HCT116 (cell line): ENCODE data around the gene PLD2. TPM values are rescaled to one million over a fixed set of nuclear protein-coding genes. Genes with fewer than 3 reads are reported as not detected.

Experiments
- ATAC-seq: fragments of 200-7000 bp; cut with Tn5 transposase; 2 replicates; pipeline ENCODE4 v1.9.1; 2020; ENCODE audit warnings: mild to moderate bottlenecking, moderate library complexity
- BruUV-seq: library from RNA; stranded (reverse); fragments of 400-500 nt; replicated peaks from 2 replicates; lab custom pipeline; 2021; lab: Mats Ljungman, UMichigan
- CTCF ChIA-PET: fragments of 300-600 bp; sonication (Branson Sonifier 250); formaldehyde crosslinking; loops from one replicate; lab custom pipeline; 2021; ENCODE audit warnings: antibody characterized with exemption; lab: Charles Lee
- POLR2A ChIA-PET: fragments of 300-600, 350-600 bp; sonication (Branson Sonifier 250); formaldehyde crosslinking; loops from one replicate; lab custom pipeline; 2021; ENCODE audit warnings: antibody characterized with exemption; lab: Charles Lee
- RAD21 ChIA-PET, 2 experiments: fragments of 300-600 bp; sonication (Branson Sonifier 250); formaldehyde crosslinking; loops; one replicate each; lab custom pipeline; 2023; ENCODE audit warnings: low total read pairs in 2 of 2; ENCODE audit not compliant: uncharacterized antibody in 2 of 2, unreplicated experiment in 2 of 2, low non-redundant PET in 1 of 2; lab: Charles Lee
- DNase-seq: peaks from one replicate; pipeline ENCODE4 v3.0.0-alpha.2; 2010; ENCODE audit warnings: low read depth, low spot score
- H2AFZ ChIP-seq: fragments of 200-600 bp; shearing (Covaris generic), sonication (generic); 2 replicates; pipeline ENCODE4 v1.6.1; 2017; ENCODE audit warnings: low read depth, mixed run types, mixed read lengths, antibody characterized with exemption, low read length; ENCODE audit not compliant: poor library complexity, severe bottlenecking
- H3K27ac ChIP-seq: 2 replicates; pipeline ENCODE4 v1.5.1; 2012; ENCODE audit warnings: low read depth, low read length
- H3K27me3 ChIP-seq: fragments of 200-600 bp; sonication (generic); 2 replicates; pipeline ENCODE4 v1.6.1; 2016; ENCODE audit warnings: mixed run types, low read length, mixed read lengths; ENCODE audit not compliant: insufficient read depth
- H3K36me3 ChIP-seq, 2 experiments: fragments of 200-500 bp in 1 of 2; fragments of 200-600 bp in 1 of 2; sonication (Bioruptor generic) in 1 of 2; sonication (generic) in 1 of 2; 2 replicates each; pipeline versions ENCODE4 v1.5.1 to v1.6.1; 2014 to 2016; ENCODE audit warnings: low read length in 2 of 2, inconsistent platforms in 1 of 2, mixed read lengths in 1 of 2, mixed run types in 1 of 2; ENCODE audit not compliant: insufficient read depth in 2 of 2, control insufficient read depth in 1 of 2
- H3K4me1 ChIP-seq, 2 experiments: fragments of 200-600 bp in 1 of 2; sonication (generic) in 1 of 2; 2 replicates each; pipeline versions ENCODE4 v1.5.1 to v1.6.1; 2012 to 2017; ENCODE audit warnings: low read length in 2 of 2, inconsistent platforms in 1 of 2, mild to moderate bottlenecking in 1 of 2, mixed read lengths in 1 of 2, mixed run types in 1 of 2, moderate library complexity in 1 of 2; ENCODE audit not compliant: insufficient read depth in 2 of 2, control insufficient read depth in 1 of 2
- H3K4me2 ChIP-seq: fragments of 200-600 bp; sonication (generic); 2 replicates; pipeline ENCODE4 v1.6.1; 2017; ENCODE audit warnings: mixed run types, low read length, mixed read lengths
- H3K4me3 ChIP-seq, 2 experiments: fragments of 200-600 bp in 1 of 2; sonication (generic) in 1 of 2; replicated peaks in 1 of 2; 2 replicates each; pipeline ENCODE4 v1.5.1; 2011 to 2016; ENCODE audit warnings: low read length in 2 of 2, control low read depth in 1 of 2, low read depth in 1 of 2, mild to moderate bottlenecking in 1 of 2, mixed read lengths in 1 of 2, mixed run types in 1 of 2
- H3K79me2 ChIP-seq: fragments of 200-600 bp; sonication (generic); 2 replicates; pipeline ENCODE4 v1.6.1; 2017; ENCODE audit warnings: mild to moderate bottlenecking, mixed run types, low read length, moderate library complexity, mixed read lengths; ENCODE audit not compliant: insufficient read depth
- H3K9ac ChIP-seq: fragments of 200-600 bp; sonication (generic); 2 replicates; pipeline ENCODE4 v1.6.1; 2016; ENCODE audit warnings: low read length, mixed read lengths
- H3K9me2 ChIP-seq: fragments of 200-600 bp; sonication (generic), shearing (Covaris generic); 2 replicates; pipeline ENCODE4 v1.6.1; 2017; ENCODE audit warnings: mixed run types, mild to moderate bottlenecking, moderate library complexity; ENCODE audit not compliant: insufficient read depth
- H3K9me3 ChIP-seq, 2 experiments: fragments of 200-500 bp in 1 of 2; fragments of 200-600 bp in 1 of 2; sonication (Bioruptor generic) in 1 of 2; sonication (generic) in 1 of 2; 2 replicates each; pipeline ENCODE4 v1.6.1; 2014 to 2017; ENCODE audit warnings: low read length in 2 of 2, mixed read lengths in 2 of 2, inconsistent platforms in 1 of 2, low read depth in 1 of 2, mild to moderate bottlenecking in 1 of 2, mixed run types in 1 of 2, moderate library complexity in 1 of 2; ENCODE audit not compliant: control insufficient read depth in 1 of 2, insufficient read depth in 1 of 2
- H4K20me1 ChIP-seq: fragments of 200-600 bp; sonication (generic), shearing (Covaris generic); 2 replicates; pipeline ENCODE4 v1.6.1; 2017; ENCODE audit warnings: mixed run types, mild to moderate bottlenecking, moderate library complexity; ENCODE audit not compliant: insufficient read depth
- CBX3 ChIP-seq: IDR thresholded peaks from 2 replicates; pipeline ENCODE4 v1.6.1; 2012; ENCODE audit warnings: low read depth
- CEBPB ChIP-seq: IDR thresholded peaks from 2 replicates; pipeline ENCODE4 v1.6.1; 2012; ENCODE audit warnings: low read depth
- CTCF ChIP-seq, 3 experiments: fragments of 200-600 bp in 1 of 3; sonication (generic) in 1 of 3; IDR thresholded peaks in 2 of 3; conservative IDR thresholded peaks in 1 of 3; 2 replicates each; pipeline ENCODE4 v1.5.1; 2012 to 2017; ENCODE audit warnings: low read depth in 2 of 3, low read length in 2 of 3, antibody characterized with exemption in 1 of 3, borderline replicate concordance in 1 of 3, control low read depth in 1 of 3, mild to moderate bottlenecking in 1 of 3, mixed read lengths in 1 of 3, mixed run types in 1 of 3, moderate library complexity in 1 of 3; ENCODE audit not compliant: insufficient read depth in 1 of 3
- EGR1 ChIP-seq: IDR thresholded peaks from 2 replicates; pipeline ENCODE4 v1.6.1; 2012; ENCODE audit warnings: low read depth
- ELF1 ChIP-seq: IDR thresholded peaks from 2 replicates; pipeline ENCODE4 v1.6.1; 2012; ENCODE audit warnings: low read depth, borderline replicate concordance
- EZH2 ChIP-seq: fragments of 200-600 bp; sonication (generic); IDR thresholded peaks from 2 replicates; pipeline ENCODE4 v1.6.1; 2017; ENCODE audit warnings: antibody characterized with exemption, mixed run types
- EZH2phosphoT487 ChIP-seq: fragments of 200-600 bp; IDR thresholded peaks from 2 replicates; pipeline ENCODE4 v1.6.1; 2018; ENCODE audit warnings: antibody characterized with exemption, borderline replicate concordance
- FOSL1 ChIP-seq: IDR thresholded peaks from 2 replicates; pipeline ENCODE4 v1.6.1; 2012; ENCODE audit warnings: low read depth
- POLR2A ChIP-seq: IDR thresholded peaks from 2 replicates; pipeline ENCODE4 v1.7.0; 2011; ENCODE audit warnings: borderline replicate concordance; ENCODE audit not compliant: insufficient read depth, insufficient read length; ENCODE audit errors: extremely low read depth
- RAD21 ChIP-seq: IDR thresholded peaks from 2 replicates; pipeline ENCODE4 v1.6.1; 2012; ENCODE audit warnings: low read depth, mild to moderate bottlenecking
- SIN3A ChIP-seq: IDR thresholded peaks from 2 replicates; pipeline ENCODE4 v1.6.1; 2012; ENCODE audit warnings: low read depth
- SRF ChIP-seq: IDR thresholded peaks from 2 replicates; pipeline ENCODE4 v1.6.1; 2012; ENCODE audit warnings: low read depth
- YY1 ChIP-seq: IDR thresholded peaks from 2 replicates; pipeline ENCODE4 v1.6.1; 2011; ENCODE audit warnings: low read length, low read depth, moderate library complexity, mild to moderate bottlenecking; ENCODE audit not compliant: insufficient replicate concordance; ENCODE audit errors: extremely low read depth
- ZBTB33 ChIP-seq: IDR thresholded peaks from 2 replicates; pipeline ENCODE4 v1.6.1; 2011; ENCODE audit warnings: mild to moderate bottlenecking, low read length, moderate library complexity; ENCODE audit not compliant: insufficient replicate concordance; ENCODE audit errors: extremely low read depth
- ZFX ChIP-seq: fragments of 450-650 bp; IDR thresholded peaks from 2 replicates; pipeline ENCODE4 v1.6.1; 2017
- ZNF274 ChIP-seq: fragments of 200-500 bp; sonication (Bioruptor generic); IDR thresholded peaks from 2 replicates; pipeline ENCODE4 v1.6.1; 2014; ENCODE audit warnings: mild to moderate bottlenecking, low read depth, low read length, inconsistent platforms
- intact Hi-C: fragments of 100-400 bp; cut with micrococcal nuclease; formaldehyde crosslinking; loops from 2 replicates; pipeline ENCODE4 v1.10.0; 2022
- total RNA-seq: library from RNA; stranded (reverse); gene quantifications from one replicate; pipeline ENCODE4 v1.2.1, GENCODE V29; 2021; ENCODE audit not compliant: unreplicated experiment
- TF ChIP-seq, protein P1 (sequence below): IDR thresholded peaks from 2 replicates; pipeline ENCODE4 v1.6.1; 2012; ENCODE audit warnings: low read depth

Gene PLD2
- total RNA-seq, 1 experiment from 2014 or later, result 47.7 TPM

- Histone ChIP-seq H3K4me1 (peaks cover 12 to 24% of the 10 kb centered on the region in 2 experiments; a peak in 3 of 4 replicates), H3K4me3 (no peak overlapping the region), H3K9ac (no peak overlapping the region), H2AFZ (no peak overlapping the region), H3K36me3 (no peaks in the 10 kb centered on the region), H3K27ac (no peak overlapping the region), H3K9me3 (no peaks in the 10 kb centered on the region), H3K4me2 (no peak overlapping the region), H3K79me2 (peaks cover 54% of the 10 kb centered on the region), H3K27me3 (no peaks in the 10 kb centered on the region), H3K9me2 (no peaks in the 10 kb centered on the region), H4K20me1 (no peaks in the 10 kb centered on the region)
- POLR2A ChIA-PET, result no interaction called here
- RAD21 ChIA-PET, result no interaction called here
- ATAC-seq (no peak), DNase-seq (no peak)
- intact Hi-C loops, result no loop called here
- TF ChIP-seq ZBTB33 (no peak), ZNF274 (no peak), ZFX (no peak), SIN3A (no peak), EZH2phosphoT487 (no peak), ELF1 (no peak), YY1 (no peak), CBX3 (no peak), RAD21 (no peak), EZH2 (no peak), CTCF (IDR thresholded peaks at IDR 0.05 in 2 of 3, conservative IDR thresholded peaks at IDR 0.05 in 1 of 3; ENCODE audit: borderline replicate concordance in 1 of 3, insufficient read depth in 1 of 3, low read depth in 2 of 3, low read length in 2 of 3) (no peak), CEBPB (no peak), FOSL1 (no peak), EGR1 (no peak), POLR2A (no peak), SRF (no peak)
- TF ChIP-seq, protein P1, sequence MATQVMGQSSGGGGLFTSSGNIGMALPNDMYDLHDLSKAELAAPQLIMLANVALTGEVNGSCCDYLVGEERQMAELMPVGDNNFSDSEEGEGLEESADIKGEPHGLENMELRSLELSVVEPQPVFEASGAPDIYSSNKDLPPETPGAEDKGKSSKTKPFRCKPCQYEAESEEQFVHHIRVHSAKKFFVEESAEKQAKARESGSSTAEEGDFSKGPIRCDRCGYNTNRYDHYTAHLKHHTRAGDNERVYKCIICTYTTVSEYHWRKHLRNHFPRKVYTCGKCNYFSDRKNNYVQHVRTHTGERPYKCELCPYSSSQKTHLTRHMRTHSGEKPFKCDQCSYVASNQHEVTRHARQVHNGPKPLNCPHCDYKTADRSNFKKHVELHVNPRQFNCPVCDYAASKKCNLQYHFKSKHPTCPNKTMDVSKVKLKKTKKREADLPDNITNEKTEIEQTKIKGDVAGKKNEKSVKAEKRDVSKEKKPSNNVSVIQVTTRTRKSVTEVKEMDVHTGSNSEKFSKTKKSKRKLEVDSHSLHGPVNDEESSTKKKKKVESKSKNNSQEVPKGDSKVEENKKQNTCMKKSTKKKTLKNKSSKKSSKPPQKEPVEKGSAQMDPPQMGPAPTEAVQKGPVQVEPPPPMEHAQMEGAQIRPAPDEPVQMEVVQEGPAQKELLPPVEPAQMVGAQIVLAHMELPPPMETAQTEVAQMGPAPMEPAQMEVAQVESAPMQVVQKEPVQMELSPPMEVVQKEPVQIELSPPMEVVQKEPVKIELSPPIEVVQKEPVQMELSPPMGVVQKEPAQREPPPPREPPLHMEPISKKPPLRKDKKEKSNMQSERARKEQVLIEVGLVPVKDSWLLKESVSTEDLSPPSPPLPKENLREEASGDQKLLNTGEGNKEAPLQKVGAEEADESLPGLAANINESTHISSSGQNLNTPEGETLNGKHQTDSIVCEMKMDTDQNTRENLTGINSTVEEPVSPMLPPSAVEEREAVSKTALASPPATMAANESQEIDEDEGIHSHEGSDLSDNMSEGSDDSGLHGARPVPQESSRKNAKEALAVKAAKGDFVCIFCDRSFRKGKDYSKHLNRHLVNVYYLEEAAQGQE, result no peak
- CTCF ChIA-PET, result no interaction called here
- no TSS peak for BruUV-seq
Measured at GRCh38 chr17:4861052-4861451, 54.1 kb downstream of the PLD2 start.
